GM13977 (cell line): ENCODE results near the gene PI4K2B.
"Not testable (repeated sequence)": the region's sequence is repeated elsewhere in the genome, so short reads cannot be mapped to it uniquely, and the experiment has no call there.

ENCODE experiments used
- DNase-seq: peaks from one replicate; pipeline ENCODE4 v3.0.0; 2012; ENCODE audit warnings: low spot score
- in situ Hi-C: fragments of 300-500 bp; cut with MboI; formaldehyde crosslinking; loops from one replicate; pipeline ENCODE4 v1.12.0; 2022; ENCODE audit warnings: low sequenced_read_pairs, low pct_unique_long_range_greater_than_20kb, mixed read lengths, inconsistent platforms; ENCODE audit not compliant: unreplicated experiment
- TF ChIP-seq, protein P1 (sequence below): IDR thresholded peaks from 2 replicates; pipeline ENCODE4 v1.5.1; 2012; ENCODE audit warnings: mild to moderate bottlenecking, control low read depth; ENCODE audit not compliant: insufficient read depth; ENCODE audit errors: extremely low read depth, missing control alignments

The PI4K2B gene

DNA sequence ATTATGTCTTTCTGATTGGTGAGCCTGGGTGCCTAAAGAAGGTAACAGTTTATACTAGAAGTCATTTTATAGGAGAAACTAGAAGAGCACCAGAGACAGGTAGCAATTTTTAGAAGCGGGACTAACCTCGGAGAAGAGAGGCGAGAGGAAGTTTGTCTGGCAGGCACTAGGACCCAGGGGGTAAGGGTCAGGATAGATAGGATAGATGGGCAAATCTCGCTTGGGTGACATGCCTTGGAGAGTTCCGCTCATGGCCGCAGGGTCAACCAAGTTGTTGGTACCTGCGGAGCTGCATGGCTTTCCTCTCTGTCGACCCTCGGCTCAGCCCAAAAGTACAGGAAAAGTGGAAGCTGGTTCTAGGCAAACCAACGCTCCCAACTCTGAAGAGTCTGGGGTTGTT, 11.3 kb downstream of the PI4K2B start:
- no peak for DNase-seq
- TF ChIP-seq, protein P1, sequence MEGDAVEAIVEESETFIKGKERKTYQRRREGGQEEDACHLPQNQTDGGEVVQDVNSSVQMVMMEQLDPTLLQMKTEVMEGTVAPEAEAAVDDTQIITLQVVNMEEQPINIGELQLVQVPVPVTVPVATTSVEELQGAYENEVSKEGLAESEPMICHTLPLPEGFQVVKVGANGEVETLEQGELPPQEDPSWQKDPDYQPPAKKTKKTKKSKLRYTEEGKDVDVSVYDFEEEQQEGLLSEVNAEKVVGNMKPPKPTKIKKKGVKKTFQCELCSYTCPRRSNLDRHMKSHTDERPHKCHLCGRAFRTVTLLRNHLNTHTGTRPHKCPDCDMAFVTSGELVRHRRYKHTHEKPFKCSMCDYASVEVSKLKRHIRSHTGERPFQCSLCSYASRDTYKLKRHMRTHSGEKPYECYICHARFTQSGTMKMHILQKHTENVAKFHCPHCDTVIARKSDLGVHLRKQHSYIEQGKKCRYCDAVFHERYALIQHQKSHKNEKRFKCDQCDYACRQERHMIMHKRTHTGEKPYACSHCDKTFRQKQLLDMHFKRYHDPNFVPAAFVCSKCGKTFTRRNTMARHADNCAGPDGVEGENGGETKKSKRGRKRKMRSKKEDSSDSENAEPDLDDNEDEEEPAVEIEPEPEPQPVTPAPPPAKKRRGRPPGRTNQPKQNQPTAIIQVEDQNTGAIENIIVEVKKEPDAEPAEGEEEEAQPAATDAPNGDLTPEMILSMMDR, result no peak
- in situ Hi-C loops, result no loop called here

DNA sequence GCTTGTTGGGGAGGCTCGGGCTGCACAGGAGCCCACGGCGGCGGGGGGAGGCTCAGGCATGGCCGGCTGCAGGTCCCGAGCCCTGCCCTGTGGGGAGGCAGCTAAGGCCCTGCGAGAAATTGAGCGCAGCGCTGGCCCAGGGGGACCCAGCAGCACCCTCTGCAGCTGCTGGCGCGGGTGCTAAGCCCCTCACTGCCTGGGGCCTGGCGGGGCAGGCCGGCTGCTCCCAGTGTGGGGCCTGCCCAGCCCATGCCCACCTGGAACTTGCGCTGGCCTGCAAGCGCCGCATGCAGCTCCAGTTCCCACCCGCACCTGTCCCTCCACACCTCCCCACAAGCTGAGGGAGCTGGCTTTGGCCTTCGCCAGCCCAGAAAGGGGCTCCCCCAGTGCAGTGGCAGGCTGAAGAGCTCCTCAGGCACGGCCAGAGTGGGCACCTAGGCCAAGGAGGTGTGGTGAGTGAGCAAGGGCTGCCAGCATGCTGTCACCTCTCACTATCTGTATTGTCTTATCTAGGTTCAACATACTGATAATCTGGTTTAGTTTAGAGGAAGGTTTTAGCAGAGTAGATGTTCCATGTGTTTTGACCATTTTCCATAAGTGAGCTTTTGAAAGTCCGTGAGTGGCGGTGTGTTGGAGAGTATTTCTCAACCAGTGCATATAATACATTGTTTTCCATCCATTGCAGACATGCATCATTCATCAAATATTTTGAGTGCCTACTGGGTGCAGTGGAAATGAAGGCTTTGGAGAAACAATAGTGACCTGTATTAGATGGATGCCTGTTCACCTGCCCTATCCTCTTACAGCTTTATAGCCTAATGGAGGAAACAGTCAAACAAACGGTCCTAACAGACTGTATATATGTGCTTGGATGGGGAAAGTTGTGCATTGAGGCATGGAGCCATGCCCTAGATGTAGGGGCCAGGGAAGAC, 13.1 kb downstream of the PI4K2B start:
- in situ Hi-C loops, result no loop called here
- TF ChIP-seq, protein P1, result no peak
- peak; percentile 23 for DNase-seq

DNA sequence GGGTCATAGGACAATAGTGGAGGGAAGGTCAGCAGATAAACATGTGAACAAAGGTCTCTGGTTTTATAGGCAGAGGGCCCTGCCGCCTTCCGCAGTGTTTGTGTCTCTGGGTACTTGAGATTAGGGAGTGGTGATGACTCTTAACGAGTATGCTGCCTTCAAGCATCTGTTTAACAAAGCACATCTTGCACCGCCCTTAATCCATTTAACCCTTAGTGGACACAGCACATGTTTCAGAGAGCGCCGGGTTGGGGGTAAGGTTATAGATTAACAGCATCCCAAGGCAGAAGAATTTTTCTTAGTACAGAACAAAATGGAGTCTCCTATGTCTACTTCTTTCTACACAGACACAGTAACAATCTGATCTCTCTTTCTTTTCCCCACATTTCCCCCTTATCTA, 15.0 kb downstream of the PI4K2B start:
- in situ Hi-C loops, DNase-seq: not testable (repeated sequence)

DNA sequence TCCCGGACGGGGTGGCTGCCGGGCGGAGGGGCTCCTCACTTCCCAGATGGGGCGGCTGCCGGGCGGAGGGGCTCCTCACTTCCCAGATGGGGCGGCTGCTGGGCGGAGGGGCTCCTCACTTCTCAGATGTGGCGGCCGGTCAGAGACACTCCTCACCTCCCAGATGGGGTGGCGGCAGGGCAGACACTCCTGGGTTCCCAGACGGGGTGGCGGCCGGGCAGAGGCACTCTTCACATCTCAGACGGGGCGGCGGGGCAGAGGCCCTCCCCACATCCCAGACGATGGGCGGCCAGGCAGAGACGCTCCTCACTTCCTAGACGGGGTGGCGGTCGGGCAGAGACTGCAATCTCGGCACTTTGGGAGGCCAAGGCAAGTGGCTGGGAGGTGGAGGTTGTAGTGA, 15.7 kb downstream of the PI4K2B start:
- DNase-seq, in situ Hi-C loops: not testable (repeated sequence)

DNA sequence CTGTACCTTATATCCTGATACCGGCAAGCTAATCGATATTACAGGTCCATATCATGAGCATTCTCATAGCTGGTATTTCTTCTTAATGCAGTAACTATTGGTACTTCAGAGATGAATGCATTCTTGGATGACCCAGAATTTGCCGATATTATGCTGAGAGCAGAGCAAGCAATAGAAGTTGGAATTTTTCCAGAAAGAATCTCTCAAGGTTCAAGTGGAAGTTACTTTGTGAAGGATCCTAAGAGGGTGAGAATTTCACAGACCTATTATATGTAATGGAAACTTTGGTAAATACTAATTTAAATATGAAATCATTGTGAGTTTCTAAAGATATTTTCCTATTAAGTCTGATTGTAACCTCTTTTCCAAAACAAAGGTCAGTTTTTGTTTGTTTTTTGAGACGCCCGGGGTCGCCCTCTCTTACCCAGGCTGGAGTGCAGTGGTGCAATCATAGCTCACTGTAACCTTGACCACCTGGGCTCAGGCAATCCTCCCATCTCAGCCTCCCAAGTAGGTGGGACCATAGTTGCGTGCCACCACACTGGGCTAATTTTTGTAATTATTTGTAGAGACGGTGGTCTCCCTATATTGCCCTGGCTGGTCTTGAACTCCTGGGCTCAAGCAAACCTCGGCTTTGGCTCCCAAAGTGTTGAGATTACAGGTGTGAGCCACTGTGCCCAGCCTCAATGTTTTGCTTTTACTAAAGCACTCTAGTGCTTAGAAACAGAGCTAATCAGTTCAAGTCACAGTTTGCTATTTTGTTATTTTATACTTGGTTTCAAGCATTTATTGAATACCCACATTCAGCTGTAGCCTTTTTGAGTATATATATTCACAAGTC, 18.6 kb downstream of the PI4K2B start:
- in situ Hi-C loops, result no loop called here
- DNase-seq, result peak; percentile 13
- TF ChIP-seq, protein P1, result no peak

DNA sequence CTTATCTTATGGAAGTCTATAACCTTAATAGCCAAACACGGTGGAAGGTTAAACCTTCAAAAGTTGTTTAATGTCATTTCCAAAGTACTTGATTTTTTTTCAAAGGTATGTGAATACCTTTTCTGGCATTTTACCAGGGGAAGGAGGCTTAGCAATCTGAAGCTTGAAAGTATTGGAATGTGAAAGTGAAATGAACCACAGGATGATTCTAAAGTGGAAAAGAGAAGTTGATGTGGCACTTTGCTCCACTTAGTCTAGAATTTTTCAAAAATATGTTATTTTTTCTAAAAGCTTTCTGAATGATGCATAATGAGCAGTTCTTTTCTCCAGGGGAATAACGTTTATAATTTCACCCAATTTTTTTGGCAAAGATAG, 19.2 kb downstream of the PI4K2B start:
- in situ Hi-C loops, result no loop called here
- TF ChIP-seq, protein P1, result no peak
- DNase-seq, result peak; percentile 40

DNA sequence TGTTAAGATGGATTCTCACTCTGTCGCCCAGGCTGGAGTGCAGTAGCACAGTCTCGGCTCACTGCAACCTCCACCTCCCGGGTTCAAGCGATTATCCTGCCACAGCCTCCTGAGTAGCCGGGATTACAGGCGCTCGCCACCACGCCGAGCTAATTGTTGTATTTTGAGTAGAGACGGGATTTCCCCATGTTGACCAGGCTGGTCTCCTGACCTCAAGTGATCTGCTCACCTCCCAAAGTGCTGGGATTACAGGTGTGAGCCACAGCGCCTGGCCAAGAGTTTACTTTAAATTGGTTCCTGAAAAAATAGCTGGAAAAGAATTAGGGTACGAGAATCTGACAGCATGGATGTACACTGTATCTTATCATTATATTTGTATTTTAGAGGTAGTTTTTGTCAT, 20.0 kb downstream of the PI4K2B start:
- DNase-seq, in situ Hi-C loops: not testable (repeated sequence)

DNA sequence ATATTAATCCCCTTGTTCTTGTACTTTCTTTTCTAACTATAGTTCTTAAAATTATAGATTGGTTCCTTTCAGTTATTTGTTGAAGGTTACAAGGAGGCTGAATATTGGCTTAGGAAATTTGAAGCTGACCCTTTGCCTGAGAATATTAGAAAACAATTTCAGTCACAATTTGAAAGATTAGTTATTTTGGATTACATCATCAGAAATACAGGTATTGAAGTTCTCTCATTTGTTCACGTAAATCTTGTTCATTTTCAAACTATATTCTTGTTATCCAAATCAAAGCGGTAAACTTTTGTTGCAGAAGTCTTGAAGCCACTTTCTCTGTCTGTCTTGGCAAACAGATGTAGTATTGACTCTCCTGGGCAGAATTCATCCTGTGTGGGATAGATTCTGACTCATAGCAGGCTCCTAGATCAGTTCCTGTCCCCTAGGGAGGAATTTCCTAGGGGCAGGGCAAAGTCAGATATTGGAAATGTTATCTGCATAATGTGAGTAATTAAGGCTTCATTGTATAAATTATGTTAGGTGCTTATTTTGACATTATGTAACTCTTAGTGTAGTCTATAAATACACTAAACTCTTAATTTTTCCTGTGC, 25.2 kb downstream of the PI4K2B start:
- no peak for DNase-seq
- in situ Hi-C loops, result no loop called here
- TF ChIP-seq, protein P1, result no peak
